Adrenal gland (tissue), 5 donors: ENCODE measurements around the gene OCLN.

Source experiments
- POLR2A ChIP-seq, 2 donors: fragments of 450-650 bp; IDR thresholded peaks; one replicate each; pipeline ENCODE4 v1.6.1; 2017; ENCODE audit warnings: antibody characterized with exemption in 2 of 2, mild to moderate bottlenecking in 2 of 2, moderate library complexity in 1 of 2
- TF ChIP-seq, protein P1 (sequence below), 6 experiments: fragments of 450-650 bp in 4 of 6; fragments of 200-600 bp in 2 of 6; sonication (generic) in 1 of 6; IDR thresholded peaks; 1 replicate in 5 of 6; 2 replicates in 1 of 6; pipeline versions ENCODE4 v1.5.1 to v1.8.0; 2016 to 2021; ENCODE audit warnings: antibody characterized with exemption in 6 of 6, mild to moderate bottlenecking in 2 of 6, moderate library complexity in 1 of 6
- donor health status: DM: no; HTN: no; CAD: no.

DNA sequence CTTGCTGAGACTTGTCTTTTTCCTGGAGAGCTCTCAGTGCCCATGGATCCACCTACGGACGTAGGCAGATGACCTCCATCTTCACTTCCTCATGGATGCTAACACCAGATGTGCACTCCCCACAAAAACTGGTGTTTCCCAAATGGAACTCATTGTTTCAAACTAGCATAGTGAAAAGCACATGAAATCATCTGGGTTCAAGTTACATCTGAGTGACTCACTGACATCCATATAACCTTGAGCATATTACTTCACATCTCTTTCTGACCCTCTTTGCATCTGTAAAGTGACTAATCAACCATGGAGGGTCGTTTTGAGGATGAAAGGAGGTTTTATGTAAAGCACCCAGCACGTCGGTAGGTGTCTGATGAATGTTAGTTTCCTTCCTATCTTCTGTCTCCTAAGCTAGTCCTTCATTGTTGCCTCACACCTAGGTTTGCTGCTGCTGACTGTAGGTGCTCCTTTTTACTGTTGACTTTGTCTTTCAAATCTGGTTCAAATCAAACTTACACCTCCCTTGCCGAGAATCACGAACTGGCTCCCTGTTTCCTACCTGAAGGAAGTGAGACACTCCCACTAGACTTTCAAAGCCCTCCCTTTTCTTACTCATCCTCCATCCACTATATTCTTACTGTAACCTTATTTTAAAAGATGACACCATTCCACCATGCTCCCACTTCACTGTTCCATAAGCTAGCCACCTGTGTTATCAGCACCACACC, 10.3 kb downstream of the OCLN start:
- TF ChIP-seq POLR2A (IDR thresholded peaks at IDR 0.05): no peak
- TF ChIP-seq, protein P1, sequence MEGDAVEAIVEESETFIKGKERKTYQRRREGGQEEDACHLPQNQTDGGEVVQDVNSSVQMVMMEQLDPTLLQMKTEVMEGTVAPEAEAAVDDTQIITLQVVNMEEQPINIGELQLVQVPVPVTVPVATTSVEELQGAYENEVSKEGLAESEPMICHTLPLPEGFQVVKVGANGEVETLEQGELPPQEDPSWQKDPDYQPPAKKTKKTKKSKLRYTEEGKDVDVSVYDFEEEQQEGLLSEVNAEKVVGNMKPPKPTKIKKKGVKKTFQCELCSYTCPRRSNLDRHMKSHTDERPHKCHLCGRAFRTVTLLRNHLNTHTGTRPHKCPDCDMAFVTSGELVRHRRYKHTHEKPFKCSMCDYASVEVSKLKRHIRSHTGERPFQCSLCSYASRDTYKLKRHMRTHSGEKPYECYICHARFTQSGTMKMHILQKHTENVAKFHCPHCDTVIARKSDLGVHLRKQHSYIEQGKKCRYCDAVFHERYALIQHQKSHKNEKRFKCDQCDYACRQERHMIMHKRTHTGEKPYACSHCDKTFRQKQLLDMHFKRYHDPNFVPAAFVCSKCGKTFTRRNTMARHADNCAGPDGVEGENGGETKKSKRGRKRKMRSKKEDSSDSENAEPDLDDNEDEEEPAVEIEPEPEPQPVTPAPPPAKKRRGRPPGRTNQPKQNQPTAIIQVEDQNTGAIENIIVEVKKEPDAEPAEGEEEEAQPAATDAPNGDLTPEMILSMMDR (IDR thresholded peaks at IDR 0.05): no peak
